Activated CD4-positive, CD25-positive, alpha-beta regulatory T cell treated with anti-CD3 and anti-CD28 coated beads, Interleukin-2, amount 50 U/mL, for 72 hours (primary cell): ENCODE data around the gene RAD51B.
"Not testable (repeated sequence)": the region's sequence is repeated elsewhere in the genome, so short reads cannot be mapped to it uniquely, and the experiment has no call there.

Experiments used
- DNase-seq: peaks from one replicate; pipeline ENCODE4 v3.0.0; 2021

The RAD51B gene

GRCh38 chr14:68241862-68242487 lies 422.4 kb downstream of the RAD51B start:
- no peak for DNase-seq

GRCh38 chr14:68243450-68244010 lies 424.0 kb downstream of the RAD51B start:
- DNase-seq: no peak

GRCh38 chr14:68244262-68244980 lies 424.8 kb downstream of the RAD51B start:
- no peak for DNase-seq

- DNase-seq: no peak
Observed at GRCh38 chr14:68245146-68246073, 425.8 kb downstream of the RAD51B start.

GRCh38 chr14:68246074-68246785 lies 426.7 kb downstream of the RAD51B start:
- no peak for DNase-seq

GRCh38 chr14:68246786-68247105 lies 427.2 kb downstream of the RAD51B start:
- no peak for DNase-seq

GRCh38 chr14:68247274-68247673 lies 427.7 kb downstream of the RAD51B start:
- no peak for DNase-seq

GRCh38 chr14:68247676-68248268 lies 428.2 kb downstream of the RAD51B start:
- no peak for DNase-seq

- no peak for DNase-seq
Observed at GRCh38 chr14:68248481-68249255, 429.1 kb downstream of the RAD51B start.

- DNase-seq: no peak
Observed at GRCh38 chr14:68249661-68250451, 430.3 kb downstream of the RAD51B start.

- no peak for DNase-seq
Observed at GRCh38 chr14:68250927-68251768, 431.6 kb downstream of the RAD51B start.

GRCh38 chr14:68251769-68252100 lies 432.2 kb downstream of the RAD51B start:
- DNase-seq: no peak

GRCh38 chr14:68253160-68253780 lies 433.7 kb downstream of the RAD51B start:
- no peak for DNase-seq

- no peak for DNase-seq
Observed at GRCh38 chr14:68253878-68254528, 434.4 kb downstream of the RAD51B start.

GRCh38 chr14:68254669-68255527 lies 435.3 kb downstream of the RAD51B start:
- no peak for DNase-seq

GRCh38 chr14:68255693-68256178 lies 436.2 kb downstream of the RAD51B start:
- no peak for DNase-seq

- no peak for DNase-seq
Observed at GRCh38 chr14:68257969-68258368, 438.4 kb downstream of the RAD51B start.

GRCh38 chr14:68258995-68259394 lies 439.4 kb downstream of the RAD51B start:
- DNase-seq: not testable (repeated sequence)
